ENCODE measurements around the gene EIF5. TPM values are rescaled to one million over a fixed set of nuclear protein-coding genes. Genes with fewer than 3 reads are reported as not detected.
"Not testable (repeated sequence)": the region's sequence is repeated elsewhere in the genome, so short reads cannot be mapped to it uniquely, and the experiment has no call there.

The EIF5 gene
- total and polyA plus RNA-seq, 7 donors: 70.3 to 305 (median 170) TPM

DNA sequence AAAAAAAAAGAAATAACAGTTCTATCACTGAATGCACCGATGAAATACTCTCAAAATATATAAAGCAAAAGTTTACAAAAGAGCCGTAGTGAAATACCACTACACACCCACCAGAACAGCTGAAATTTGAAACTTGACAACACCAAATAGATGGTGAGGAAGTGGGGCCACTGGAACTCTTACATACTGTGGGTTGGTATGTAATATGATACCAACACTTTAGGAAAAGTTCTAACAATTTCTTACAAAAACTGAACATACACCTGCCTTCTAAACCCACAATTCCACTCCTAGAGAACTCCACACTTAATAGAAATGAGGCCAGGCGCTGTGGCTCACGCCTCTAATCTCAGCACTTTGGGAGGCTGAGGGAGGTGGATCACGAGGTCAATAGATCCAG lies 14.1 kb downstream of the EIF5 start:
- no peaks in the 10 kb centered on the region for H3K9me3 ChIP-seq
- no peak overlapping the region for H3K4me3 ChIP-seq
- TF ChIP-seq, protein P1, sequence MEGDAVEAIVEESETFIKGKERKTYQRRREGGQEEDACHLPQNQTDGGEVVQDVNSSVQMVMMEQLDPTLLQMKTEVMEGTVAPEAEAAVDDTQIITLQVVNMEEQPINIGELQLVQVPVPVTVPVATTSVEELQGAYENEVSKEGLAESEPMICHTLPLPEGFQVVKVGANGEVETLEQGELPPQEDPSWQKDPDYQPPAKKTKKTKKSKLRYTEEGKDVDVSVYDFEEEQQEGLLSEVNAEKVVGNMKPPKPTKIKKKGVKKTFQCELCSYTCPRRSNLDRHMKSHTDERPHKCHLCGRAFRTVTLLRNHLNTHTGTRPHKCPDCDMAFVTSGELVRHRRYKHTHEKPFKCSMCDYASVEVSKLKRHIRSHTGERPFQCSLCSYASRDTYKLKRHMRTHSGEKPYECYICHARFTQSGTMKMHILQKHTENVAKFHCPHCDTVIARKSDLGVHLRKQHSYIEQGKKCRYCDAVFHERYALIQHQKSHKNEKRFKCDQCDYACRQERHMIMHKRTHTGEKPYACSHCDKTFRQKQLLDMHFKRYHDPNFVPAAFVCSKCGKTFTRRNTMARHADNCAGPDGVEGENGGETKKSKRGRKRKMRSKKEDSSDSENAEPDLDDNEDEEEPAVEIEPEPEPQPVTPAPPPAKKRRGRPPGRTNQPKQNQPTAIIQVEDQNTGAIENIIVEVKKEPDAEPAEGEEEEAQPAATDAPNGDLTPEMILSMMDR (IDR thresholded peaks at IDR 0.05): no peak
- TF ChIP-seq EP300 (IDR thresholded peaks at IDR 0.05) (no peak), POLR2AphosphoS5 (IDR thresholded peaks at IDR 0.05) (no peak), POLR2A (IDR thresholded peaks at IDR 0.05) (no peak)
- H3K27me3 ChIP-seq: no peaks in the 10 kb centered on the region
- intact Hi-C loops (cut with DNase I): no loop called here
- no peak overlapping the region for H3K27ac ChIP-seq
- H3K36me3 ChIP-seq: peaks cover 5 to 22% (median 14%) of the 10 kb centered on the region in 4 donors
- H3K4me1 ChIP-seq: no peaks in the 10 kb centered on the region
- WGBS, 2 donors: 81 to 86% methylated on average over 5 of the region's 5 CpGs
- no peak for DNase-seq

DNA sequence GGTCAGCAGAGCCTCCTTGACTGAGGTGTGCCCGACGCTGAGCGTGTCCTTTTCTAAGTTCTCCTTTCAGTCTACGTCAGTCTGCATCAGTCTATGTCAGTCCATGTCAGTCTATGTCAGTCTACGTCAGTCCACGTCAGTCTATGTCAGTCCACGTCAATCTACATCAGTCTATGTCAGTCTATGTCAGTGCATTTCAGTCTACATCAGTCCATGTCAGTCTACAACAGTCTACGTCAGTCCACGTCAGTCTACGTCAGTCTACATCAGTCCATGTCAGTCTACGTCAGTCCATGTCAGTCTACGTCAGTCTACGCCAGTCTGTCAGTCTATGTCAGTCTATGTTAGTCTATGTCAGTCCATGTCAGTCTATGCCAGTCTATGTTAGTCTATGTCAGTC lies 15.9 kb downstream of the EIF5 start:
- DNase-seq: peak; percentile 29
- Histone ChIP-seq H3K27me3 (no peaks in the 10 kb centered on the region), H3K36me3 (peaks cover 0 to 3% (median 2%) of the 10 kb centered on the region in 4 donors), H3K4me1 (no peaks in the 10 kb centered on the region), H3K27ac (no peak overlapping the region), H3K4me3 (no peak overlapping the region), H3K9me3 (no peaks in the 10 kb centered on the region)
- intact Hi-C loops (cut with DNase I): no loop called here
- TF ChIP-seq, protein P1 (IDR thresholded peaks at IDR 0.05): no peak
- TF ChIP-seq POLR2AphosphoS5 (IDR thresholded peaks at IDR 0.05) (no peak), EP300 (IDR thresholded peaks at IDR 0.05) (no peak), POLR2A (IDR thresholded peaks at IDR 0.05) (no peak)
- 91 to 95% methylated on average over 13 of the region's 13 CpGs for WGBS, 2 donors

DNA sequence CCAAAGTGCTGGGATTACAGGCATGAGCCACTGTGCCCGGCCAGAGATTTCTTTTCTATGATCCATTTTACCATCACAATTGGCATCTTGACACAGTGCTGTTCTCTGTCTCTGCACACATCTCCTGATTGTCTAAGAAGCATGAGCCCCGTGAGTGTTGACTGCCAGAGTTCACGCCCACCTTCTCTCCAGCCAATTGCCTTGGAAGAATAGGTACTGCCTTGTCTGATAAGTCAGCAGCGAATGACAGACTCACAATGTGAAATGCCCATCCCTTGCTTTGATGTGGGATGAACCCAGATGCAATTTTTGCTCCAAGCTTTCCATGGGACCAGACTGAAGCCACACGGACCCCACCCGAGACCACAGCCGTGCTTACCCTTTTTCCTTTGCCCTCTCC lies 19.3 kb downstream of the EIF5 start:
- TF ChIP-seq, protein P1 (IDR thresholded peaks at IDR 0.05): no peak
- no peak for TF ChIP-seq POLR2AphosphoS5 (IDR thresholded peaks at IDR 0.05)
- TF ChIP-seq POLR2A (IDR thresholded peaks at IDR 0.05): no peak
- TF ChIP-seq EP300 (IDR thresholded peaks at IDR 0.05): no peak
- no peak overlapping the region for H3K4me3 ChIP-seq
- intact Hi-C loops (cut with DNase I): no loop called here

DNA sequence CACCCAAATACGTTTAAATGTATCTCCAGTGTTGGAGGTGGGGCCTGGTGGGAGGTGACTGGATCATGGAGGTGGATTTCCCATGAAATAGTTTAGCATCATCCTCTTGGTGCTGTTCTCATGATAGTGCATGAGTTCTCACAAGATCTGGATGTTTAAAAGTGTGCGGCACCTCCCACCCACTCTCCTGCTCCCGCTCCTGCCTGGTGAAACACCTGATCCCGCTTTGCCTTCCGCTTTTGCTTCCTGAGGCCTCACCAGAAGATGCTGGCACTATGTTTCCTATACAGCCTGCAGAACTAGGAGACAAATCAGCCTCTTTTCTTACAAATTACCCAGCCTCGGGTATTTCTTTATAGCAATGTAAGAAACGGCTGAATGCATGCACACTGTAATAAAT lies 20.1 kb downstream of the EIF5 start:
- no peak overlapping the region for H3K27ac ChIP-seq
- H3K27me3 ChIP-seq: no peaks in the 10 kb centered on the region
- H3K36me3 ChIP-seq: no peaks in the 10 kb centered on the region
- WGBS, 2 donors: 68 to 81% methylated on average over 7 of the region's 7 CpGs
- no peaks in the 10 kb centered on the region for H3K9me3 ChIP-seq
- DNase-seq: peak; percentile 14
- intact Hi-C loops (cut with DNase I): no loop called here
- H3K4me1 ChIP-seq: no peaks in the 10 kb centered on the region
- no peak overlapping the region for H3K4me3 ChIP-seq
- no peak for TF ChIP-seq EP300 (IDR thresholded peaks at IDR 0.05)
- TF ChIP-seq POLR2AphosphoS5 (IDR thresholded peaks at IDR 0.05): no peak
- TF ChIP-seq POLR2A (IDR thresholded peaks at IDR 0.05): no peak
- TF ChIP-seq, protein P1 (IDR thresholded peaks at IDR 0.05): no peak

More for the DNA sequence above, 19.3 kb downstream of the EIF5 start:
- DNase-seq: peak; percentile 19
- H3K9me3 ChIP-seq: no peaks in the 10 kb centered on the region
- no peaks in the 10 kb centered on the region for H3K36me3 ChIP-seq
- 69 to 81% methylated on average over 7 of the region's 7 CpGs for WGBS, 2 donors
- H3K4me1 ChIP-seq: no peaks in the 10 kb centered on the region
- H3K27me3 ChIP-seq: no peaks in the 10 kb centered on the region
- H3K27ac ChIP-seq: no peak overlapping the region

DNA sequence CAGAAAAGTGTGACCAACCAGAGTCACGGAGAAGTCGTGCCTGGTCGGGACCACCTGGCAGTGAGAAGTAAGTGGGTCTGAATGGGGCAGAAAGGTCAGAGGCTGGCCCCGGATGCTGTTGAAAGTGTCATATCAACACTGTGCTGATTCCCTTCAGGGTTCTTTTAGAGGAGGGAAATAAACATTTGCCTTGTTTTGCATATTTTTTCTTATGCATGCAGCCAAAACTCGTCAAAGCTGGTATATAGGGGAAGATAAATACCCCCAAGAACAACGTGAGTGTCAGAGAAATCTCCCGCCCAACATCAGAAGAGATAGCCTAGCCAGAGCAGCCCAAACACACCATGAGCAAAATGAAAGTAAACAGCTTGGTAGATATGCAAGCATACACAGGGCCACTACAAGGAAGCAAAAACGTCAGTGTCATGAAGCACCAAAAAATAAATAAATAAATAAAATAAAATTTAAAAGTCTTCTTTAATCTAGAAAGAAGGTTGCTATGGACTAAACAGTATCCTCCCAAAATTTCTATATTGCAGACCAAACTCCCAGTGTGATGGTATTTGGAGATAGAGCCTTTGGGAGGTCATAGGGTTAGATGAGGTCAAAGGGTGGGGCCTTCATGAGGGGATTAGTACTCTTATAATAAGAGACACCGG lies 22.1 kb downstream of the EIF5 start:
- no peaks in the 10 kb centered on the region for H3K4me1 ChIP-seq
- no peaks in the 10 kb centered on the region for H3K27me3 ChIP-seq
- no peaks in the 10 kb centered on the region for H3K36me3 ChIP-seq
- no peaks in the 10 kb centered on the region for H3K9me3 ChIP-seq
- WGBS, 2 donors: 49 to 70% methylated on average over 9 of the region's 9 CpGs
- intact Hi-C loops (cut with DNase I): no loop called here
- DNase-seq: no peak
- no peak for TF ChIP-seq POLR2A (IDR thresholded peaks at IDR 0.05)
- TF ChIP-seq, protein P1 (IDR thresholded peaks at IDR 0.05): no peak
- TF ChIP-seq EP300 (IDR thresholded peaks at IDR 0.05): no peak
- no peak for TF ChIP-seq POLR2AphosphoS5 (IDR thresholded peaks at IDR 0.05)
- no peak overlapping the region for H3K27ac ChIP-seq
- no peak overlapping the region for H3K4me3 ChIP-seq

DNA sequence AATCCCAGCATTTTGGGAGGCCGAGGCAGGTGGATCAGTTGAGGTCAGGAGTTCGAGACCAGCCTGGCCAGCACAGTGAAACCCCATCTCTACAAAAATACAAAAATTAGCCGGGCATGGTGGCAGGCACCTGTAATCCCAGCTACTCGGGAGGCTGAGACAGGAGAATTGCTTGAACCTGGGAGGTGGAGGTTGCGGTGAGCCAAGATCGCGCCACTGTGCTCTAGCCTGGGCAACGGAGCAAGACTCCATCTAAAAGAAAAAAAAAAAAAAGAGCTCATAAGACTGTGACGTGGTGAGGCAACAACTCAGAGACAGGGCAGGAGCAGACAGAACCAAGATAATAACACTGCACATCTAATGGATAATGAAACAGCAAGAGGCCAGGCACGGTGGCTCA lies 23.5 kb downstream of the EIF5 start:
- H3K9me3 ChIP-seq; H3K27ac ChIP-seq; H3K4me1 ChIP-seq; H3K4me3 ChIP-seq; intact Hi-C loops (cut with DNase I); H3K36me3 ChIP-seq; H3K27me3 ChIP-seq: not testable (repeated sequence)
- WGBS, 2 donors: 91 to 93% methylated on average over 10 of the region's 10 CpGs
- peak; percentile 5 for DNase-seq
